ENCODE measurements around the gene ZNF277.

ZNF277 gene

GRCh38 chr7:112377593-112377992 lies 171.1 kb downstream of the ZNF277 start:
- DNase-seq (ENCODE audit: low read depth), result no peak
- no peak for TF ChIP-seq CTCF (conservative IDR thresholded peaks at IDR 0.05; ENCODE audit: low read depth, low read length)
- H3K4me3 ChIP-seq (ENCODE audit: low read depth, low read length), result no peak overlapping the region

GRCh38 chr7:112381311-112382091 lies 175.0 kb downstream of the ZNF277 start:
- TF ChIP-seq CTCF (conservative IDR thresholded peaks at IDR 0.05; ENCODE audit: low read depth, low read length), result no peak
- H3K4me3 ChIP-seq (ENCODE audit: low read depth, low read length), result no peak overlapping the region
- DNase-seq (ENCODE audit: low read depth), result no peak

- H3K4me3 ChIP-seq (ENCODE audit: low read depth, low read length), result no peak overlapping the region
- TF ChIP-seq CTCF (conservative IDR thresholded peaks at IDR 0.05; ENCODE audit: low read depth, low read length), result peak; percentile 10
- DNase-seq (ENCODE audit: low read depth), result peak; percentile 49
Measured at GRCh38 chr7:112383671-112384417, 177.3 kb downstream of the ZNF277 start.

GRCh38 chr7:112385516-112385915 lies 179.0 kb downstream of the ZNF277 start:
- no peak for TF ChIP-seq CTCF (conservative IDR thresholded peaks at IDR 0.05; ENCODE audit: low read depth, low read length)

GRCh38 chr7:112386619-112387018 lies 180.1 kb downstream of the ZNF277 start:
- no peak overlapping the region for H3K4me3 ChIP-seq (ENCODE audit: low read depth, low read length)
- DNase-seq (ENCODE audit: low read depth), result no peak
- TF ChIP-seq CTCF (conservative IDR thresholded peaks at IDR 0.05; ENCODE audit: low read depth, low read length), result no peak

More at GRCh38 chr7:112385516-112385915, 179.0 kb downstream of the ZNF277 start:
- no peak for DNase-seq (ENCODE audit: low read depth)
- no peak overlapping the region for H3K4me3 ChIP-seq (ENCODE audit: low read depth, low read length)

GRCh38 chr7:112390167-112390566 lies 183.7 kb downstream of the ZNF277 start:
- DNase-seq (ENCODE audit: low read depth), result no peak
- no peak for TF ChIP-seq CTCF (conservative IDR thresholded peaks at IDR 0.05; ENCODE audit: low read depth, low read length)
- no peak overlapping the region for H3K4me3 ChIP-seq (ENCODE audit: low read depth, low read length)

- peak overlapping the region; percentile 47 for H3K4me3 ChIP-seq (ENCODE audit: low read depth, low read length)
- peak; percentile 60 for DNase-seq (ENCODE audit: low read depth)
Measured at GRCh38 chr7:112391079-112391821, 184.8 kb downstream of the ZNF277 start.

GRCh38 chr7:112391841-112392286 lies 185.4 kb downstream of the ZNF277 start:
- peak; percentile 51 for DNase-seq (ENCODE audit: low read depth)
- H3K4me3 ChIP-seq (ENCODE audit: low read depth, low read length), result peak overlapping the region; percentile 47

Data from choroid plexus epithelial cell (primary cell).